Measurements from ENCODE around the gene CNTNAP2. TPM values are rescaled to one million over a fixed set of nuclear protein-coding genes. Genes with fewer than 3 reads are reported as not detected.
A peak's percentile ranks its signal among the peaks of the same experiment; 100 is the strongest.

CNTNAP2 gene
- total RNA-seq, result 2.7 and 9.2 TPM in 2 replicates

DNA sequence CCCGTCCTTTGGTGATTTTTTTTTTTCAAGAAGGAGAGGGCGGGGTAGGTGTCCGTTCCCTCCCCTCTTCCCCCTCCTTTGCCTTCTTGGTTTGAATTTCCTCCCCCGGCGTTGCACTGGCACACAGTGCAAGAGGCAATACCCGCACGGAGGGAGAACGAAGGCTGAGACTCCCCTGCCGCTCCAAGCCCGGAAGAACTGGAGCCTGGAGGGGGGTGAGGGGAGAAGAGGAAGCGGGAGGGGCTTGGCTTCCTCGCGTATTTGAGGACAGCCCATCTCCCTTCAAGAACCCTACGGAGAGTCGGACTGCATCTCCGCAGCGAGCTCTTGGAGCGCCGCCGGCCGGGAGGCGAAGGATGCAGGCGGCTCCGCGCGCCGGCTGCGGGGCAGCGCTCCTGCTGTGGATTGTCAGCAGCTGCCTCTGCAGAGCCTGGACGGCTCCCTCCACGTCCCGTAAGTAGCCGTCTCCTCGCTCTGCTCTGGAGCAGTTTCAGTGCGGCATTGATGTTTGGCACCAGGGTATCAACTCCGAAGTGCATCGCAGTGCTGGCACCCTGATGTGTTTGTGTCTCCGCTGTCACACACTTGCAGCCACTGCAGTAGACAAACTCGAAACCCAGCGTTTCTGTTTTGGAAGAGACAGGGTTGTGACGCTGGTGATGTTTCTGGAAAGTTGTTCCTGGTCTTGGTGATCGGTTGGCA lies at the start of gene CNTNAP2:
Gene CNTNAP2 (plus strand): TSS at position 281 of the 702 bp plus-strand sequence. CDS start 76 bp downstream, at position 357.
- H3K4me3 ChIP-seq (ENCODE audit: low read depth, low read length), result peak within 1 kb of the TSS; percentile 55
- DNase-seq (ENCODE audit: low read depth), result no peak
- TF ChIP-seq, protein P1, sequence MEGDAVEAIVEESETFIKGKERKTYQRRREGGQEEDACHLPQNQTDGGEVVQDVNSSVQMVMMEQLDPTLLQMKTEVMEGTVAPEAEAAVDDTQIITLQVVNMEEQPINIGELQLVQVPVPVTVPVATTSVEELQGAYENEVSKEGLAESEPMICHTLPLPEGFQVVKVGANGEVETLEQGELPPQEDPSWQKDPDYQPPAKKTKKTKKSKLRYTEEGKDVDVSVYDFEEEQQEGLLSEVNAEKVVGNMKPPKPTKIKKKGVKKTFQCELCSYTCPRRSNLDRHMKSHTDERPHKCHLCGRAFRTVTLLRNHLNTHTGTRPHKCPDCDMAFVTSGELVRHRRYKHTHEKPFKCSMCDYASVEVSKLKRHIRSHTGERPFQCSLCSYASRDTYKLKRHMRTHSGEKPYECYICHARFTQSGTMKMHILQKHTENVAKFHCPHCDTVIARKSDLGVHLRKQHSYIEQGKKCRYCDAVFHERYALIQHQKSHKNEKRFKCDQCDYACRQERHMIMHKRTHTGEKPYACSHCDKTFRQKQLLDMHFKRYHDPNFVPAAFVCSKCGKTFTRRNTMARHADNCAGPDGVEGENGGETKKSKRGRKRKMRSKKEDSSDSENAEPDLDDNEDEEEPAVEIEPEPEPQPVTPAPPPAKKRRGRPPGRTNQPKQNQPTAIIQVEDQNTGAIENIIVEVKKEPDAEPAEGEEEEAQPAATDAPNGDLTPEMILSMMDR (conservative IDR thresholded peaks at IDR 0.05; ENCODE audit: low read depth, low read length), result no peak

DNA sequence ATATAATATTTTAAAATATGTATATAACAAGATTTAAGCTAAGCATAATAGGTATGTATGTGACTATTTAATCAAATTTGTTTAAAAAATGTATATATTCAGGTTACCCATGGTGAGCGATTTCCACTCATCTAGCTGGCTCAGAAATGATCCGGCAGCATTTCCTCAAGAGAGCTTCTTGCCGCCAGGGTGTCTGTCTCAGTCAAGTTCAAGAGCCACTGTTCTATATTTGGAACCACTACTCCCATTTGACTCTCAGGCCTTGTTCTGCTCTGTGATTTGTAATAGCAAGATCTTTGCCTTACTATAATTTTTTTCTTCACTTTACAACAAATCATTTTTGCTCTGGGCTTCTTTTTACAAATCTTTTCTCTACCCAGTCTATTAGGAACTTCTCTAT lies 48.7 kb upstream of the CNTNAP2 start:
- DNase-seq (ENCODE audit: low read depth), result no peak
- TF ChIP-seq, protein P1 (conservative IDR thresholded peaks at IDR 0.05; ENCODE audit: low read depth, low read length), result no peak
- no peak overlapping the region for H3K4me3 ChIP-seq (ENCODE audit: low read depth, low read length)

DNA sequence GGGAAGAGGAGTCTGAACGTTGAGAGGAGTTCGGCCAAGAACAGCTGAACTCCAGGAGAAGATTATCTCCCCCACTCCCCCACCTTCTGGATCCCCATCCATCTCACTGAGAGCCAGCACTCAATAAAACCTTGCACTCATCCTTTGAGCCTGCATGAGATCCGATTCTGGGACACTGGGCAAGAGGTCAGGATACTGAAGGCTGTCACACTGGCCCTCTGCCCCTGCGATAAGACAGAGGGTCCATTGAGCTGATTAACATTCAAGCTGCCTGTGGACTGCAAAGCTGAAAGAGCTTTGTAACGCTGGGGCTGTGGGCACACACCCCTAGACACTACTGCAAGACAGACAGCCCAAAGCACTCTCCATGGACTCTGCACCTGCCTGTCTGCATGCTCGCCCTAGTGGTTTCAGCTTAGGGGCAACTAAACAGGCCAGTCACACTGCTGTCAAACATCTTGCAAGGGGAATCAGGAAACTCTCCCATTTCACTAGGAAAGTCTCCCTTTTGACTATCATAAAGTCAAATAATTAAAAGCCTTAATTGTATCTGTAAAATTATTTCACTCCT lies 42.3 kb upstream of the CNTNAP2 start:
- no peak overlapping the region for H3K4me3 ChIP-seq (ENCODE audit: low read depth, low read length)
- TF ChIP-seq, protein P1 (conservative IDR thresholded peaks at IDR 0.05; ENCODE audit: low read depth, low read length), result no peak
- no peak for DNase-seq (ENCODE audit: low read depth)

DNA sequence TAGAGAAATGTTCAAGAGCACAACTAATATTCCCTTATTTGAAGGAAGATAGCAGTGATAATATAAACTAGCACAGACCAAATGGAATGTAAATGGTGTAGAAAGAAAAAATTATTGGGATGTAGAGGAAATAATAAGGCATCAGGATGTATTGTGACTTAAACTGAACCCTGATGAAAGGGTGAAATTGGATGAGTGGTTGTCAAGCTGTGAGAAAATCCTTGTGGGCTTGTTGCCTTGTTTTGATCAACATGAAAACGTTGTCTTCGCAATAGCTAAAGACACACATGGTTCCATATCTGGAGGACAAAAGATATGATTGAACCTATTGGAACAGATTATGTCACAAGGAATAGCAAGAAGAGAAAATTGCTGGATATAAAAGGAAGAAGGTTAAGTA lies 40.3 kb upstream of the CNTNAP2 start:
- TF ChIP-seq, protein P1 (conservative IDR thresholded peaks at IDR 0.05; ENCODE audit: low read depth, low read length), result no peak
- no peak for DNase-seq (ENCODE audit: low read depth)

DNA sequence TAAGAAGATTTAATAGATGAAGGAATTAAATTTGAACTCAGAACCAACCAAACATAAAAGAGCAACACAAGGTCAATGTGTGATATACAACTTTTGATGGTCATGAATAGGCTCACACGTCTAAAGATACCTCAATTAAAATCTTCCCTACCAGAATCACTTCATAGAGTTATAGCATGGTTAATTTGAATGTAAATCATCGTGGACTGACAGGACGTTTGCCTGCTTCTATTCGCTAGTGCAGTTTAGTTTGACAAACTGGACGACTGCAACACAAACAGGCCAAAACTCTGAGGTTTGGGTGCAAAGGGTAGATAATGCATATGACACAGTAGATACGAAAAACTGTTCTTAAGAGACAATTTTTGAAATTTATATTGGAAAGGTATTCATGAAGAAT lies 32.5 kb upstream of the CNTNAP2 start:
- TF ChIP-seq, protein P1 (conservative IDR thresholded peaks at IDR 0.05; ENCODE audit: low read depth, low read length), result no peak
- no peak overlapping the region for H3K4me3 ChIP-seq (ENCODE audit: low read depth, low read length)
- DNase-seq (ENCODE audit: low read depth), result no peak

More for the DNA sequence above, 40.3 kb upstream of the CNTNAP2 start:
- no peak overlapping the region for H3K4me3 ChIP-seq (ENCODE audit: low read depth, low read length)

DNA sequence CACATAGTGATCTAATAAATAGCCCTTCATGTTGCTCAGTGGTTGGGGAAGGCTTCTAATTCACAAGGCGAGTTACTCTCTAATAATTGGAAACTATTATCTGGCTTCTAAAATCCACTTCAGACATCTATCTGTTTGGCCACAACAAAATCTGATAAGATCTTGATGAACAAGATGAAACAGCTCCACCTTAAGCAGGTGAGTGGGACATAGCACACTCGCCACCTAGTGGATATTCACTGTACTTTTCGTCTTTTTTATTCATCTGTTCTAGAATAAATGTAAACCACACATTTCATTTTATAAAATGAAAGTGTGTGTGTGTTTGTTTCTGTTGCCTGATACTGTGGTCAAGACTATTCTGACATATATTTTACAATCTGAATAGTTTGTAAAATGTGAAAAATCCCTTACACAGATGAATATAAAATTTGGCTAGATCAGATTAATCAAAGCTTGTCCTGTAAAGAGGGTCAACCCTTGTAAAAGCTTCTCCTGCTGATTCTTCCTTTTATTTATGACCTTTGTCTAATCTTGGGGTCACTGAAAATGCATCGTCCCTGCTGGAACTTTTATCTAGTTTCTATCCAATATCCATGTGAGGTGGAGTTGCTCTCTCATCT lies 26.5 kb upstream of the CNTNAP2 start:
- peak; percentile 10 for DNase-seq (ENCODE audit: low read depth)
- TF ChIP-seq, protein P1 (conservative IDR thresholded peaks at IDR 0.05; ENCODE audit: low read depth, low read length), result peak; percentile 79
- H3K4me3 ChIP-seq (ENCODE audit: low read depth, low read length), result no peak overlapping the region
